Adrenal gland (tissue), 12 donors: Measurements from ENCODE around the gene CREG2. TPM values are rescaled to one million over a fixed set of nuclear protein-coding genes. Genes with fewer than 3 reads are reported as not detected.

Experiments
- DNase-seq, 7 donors: peaks; one replicate each; pipeline ENCODE4 v3.0.0-alpha.2; 2019 to 2020
- H3K27ac ChIP-seq, 5 donors: fragments of 200-600 bp; sonication (generic) in 4 of 5; 1 replicate in 3 of 5; 2 replicates in 2 of 5; pipeline versions ENCODE4 v1.5.1 to v1.8.0; 2016 to 2020; ENCODE audit warnings: mild to moderate bottlenecking in 1 of 5
- H3K27me3 ChIP-seq: fragments of 200-600 bp; 2 replicates; pipeline ENCODE4 v1.8.0; 2021
- H3K36me3 ChIP-seq, 2 donors: fragments of 200-600 bp; replicated peaks in 1 of 2; 1 replicate in 1 of 2; 2 replicates in 1 of 2; pipeline versions ENCODE4 v1.5.1 to v1.8.0; 2018 to 2022
- H3K4me1 ChIP-seq, 2 donors: fragments of 200-600 bp; replicated peaks in 1 of 2; 1 replicate in 1 of 2; 2 replicates in 1 of 2; pipeline versions ENCODE4 v1.5.1 to v1.8.0; 2018 to 2021
- H3K4me3 ChIP-seq, 4 donors: fragments of 200-600 bp; sonication (generic) in 3 of 4; one replicate each; pipeline ENCODE4 v1.5.1; 2016 to 2018
- H3K9me3 ChIP-seq, 3 donors: fragments of 200-600 bp; sonication (generic) in 1 of 3; replicated peaks in 1 of 3; 1 replicate in 2 of 3; 2 replicates in 1 of 3; pipeline versions ENCODE4 v1.5.1 to v1.8.0; 2016 to 2021
- CTCF ChIP-seq, 6 experiments: fragments of 450-650 bp in 4 of 6; fragments of 200-600 bp in 2 of 6; sonication (generic) in 1 of 6; IDR thresholded peaks; 1 replicate in 5 of 6; 2 replicates in 1 of 6; pipeline versions ENCODE4 v1.5.1 to v1.8.0; 2016 to 2021; ENCODE audit warnings: antibody characterized with exemption in 6 of 6, mild to moderate bottlenecking in 2 of 6, moderate library complexity in 1 of 6
- POLR2A ChIP-seq, 2 donors: fragments of 450-650 bp; IDR thresholded peaks; one replicate each; pipeline ENCODE4 v1.6.1; 2017; ENCODE audit warnings: antibody characterized with exemption in 2 of 2, mild to moderate bottlenecking in 2 of 2, moderate library complexity in 1 of 2
- WGBS, 4 donors: extraction: QIAGEN DNeasy Blood & Tissue Kit in 2 of 4; methylation state at CpG; one replicate each; pipeline versions ENCODE4 v1.1.5 to v1.1.7; 2013 to 2017; 5-methylcytosine and 5-hydroxymethylcytosine counted together
- intact Hi-C, 2 donors: fragments of 100-400 bp; cut with DNase I; formaldehyde crosslinking; loops; one replicate each; pipeline versions ENCODE4 v1.14.1 to v1.15.0; 2022 to 2023
- polyA plus RNA-seq, 3 donors: library from polyadenylated mRNA; stranded (reverse); fragments of 200-250 nt in 2 of 3; fragments of 350-450 nt in 1 of 3; fragmentation: Illumina TruSeq in 1 of 3; extraction: RNeasy Lipid Tissue Mini Kit (QIAGEN cat#74804) in 1 of 3; gene quantifications; one replicate each; pipeline ENCODE4 v1.2.3, GENCODE V29; 2013 to 2014
- total RNA-seq, 9 donors: library from RNA; depleted of rRNA in 4 of 9; stranded (reverse); fragments of >200 nt in 4 of 9; fragments of 120-200 nt in 1 of 9; fragmentation: NEBNext Ultra II Directional in 1 of 9; extraction: Animal tissue kit (Norgen Biotek cat#: 25700) in 1 of 9; gene quantifications; one replicate each; pipeline versions ENCODE4 v1.1.0 to v1.2.4, GENCODE V29; 2013 to 2023
- donor health status: healthy with polysubstance abuse.
- donor health status: Bipolar disorder and iron deficiency.
- donor health status: DM: yes; HTN: yes; CAD: no.
- donor health status: DM: no; HTN: no; CAD: no.
- donor health status: DM: no; HTN: no; CAD: no.
- donor health status: DM: yes; HTN: yes; CAD: no.

The CREG2 gene
- total and polyA plus RNA-seq, 12 donors: 0.02 to 0.55 (median 0.26) TPM; not detected in 8

GRCh38 chr2:101307950-101308431, 79.3 kb downstream of the CREG2 start:
- H3K4me3 ChIP-seq: peak overlapping the region in 3 of 4 donors; percentile 63 to 95 (median 79)
- intact Hi-C loops: no loop called here
- H3K9me3 ChIP-seq: no peaks in the 10 kb centered on the region
- no peaks in the 10 kb centered on the region for H3K36me3 ChIP-seq
- H3K27me3 ChIP-seq: no peaks in the 10 kb centered on the region
- WGBS, 4 donors: 3 to 9% (median 3%) methylated on average over 9 to 57 of the region's 57 CpGs
- peaks cover 13 to 44% of the 10 kb centered on the region in 2 donors for H3K4me1 ChIP-seq
- TF ChIP-seq POLR2A (IDR thresholded peaks at IDR 0.05): no peak
- no peak for TF ChIP-seq CTCF (IDR thresholded peaks at IDR 0.05)
- H3K27ac ChIP-seq: peak overlapping the region; percentile 20 to 96 (median 90)
- peak in 5 of 7 donors; percentile 25 to 44 (median 35) for DNase-seq

GRCh38 chr2:101307503-101307902, 79.8 kb downstream of the CREG2 start:
- DNase-seq: peak in 3 of 7 donors; percentile 13 to 31 (median 25)
- Histone ChIP-seq H3K4me1 (peaks cover 13 to 45% of the 10 kb centered on the region in 2 donors), H3K9me3 (no peaks in the 10 kb centered on the region), H3K4me3 (peak overlapping the region in 2 of 4 donors; percentile 79 to 95), H3K27ac (peak overlapping the region; percentile 57 to 96 (median 90)), H3K36me3 (peaks cover 0 to 2% of the 10 kb centered on the region in 2 donors), H3K27me3 (no peaks in the 10 kb centered on the region)
- intact Hi-C loops: no loop called here
- WGBS, 4 donors: 31 to 59% (median 53%) methylated on average over 9 of the region's 9 CpGs
- TF ChIP-seq CTCF (IDR thresholded peaks at IDR 0.05) (no peak), POLR2A (IDR thresholded peaks at IDR 0.05) (no peak)

- peak overlapping the region in 1 of 4 donors; percentile 95 for H3K4me3 ChIP-seq
- H3K36me3 ChIP-seq: peaks cover 0 to 10% of the 10 kb centered on the region in 2 donors
- TF ChIP-seq CTCF (IDR thresholded peaks at IDR 0.05) (no peak), POLR2A (IDR thresholded peaks at IDR 0.05) (no peak)
- no peaks in the 10 kb centered on the region for H3K27me3 ChIP-seq
- peak in 5 of 7 donors; percentile 14 to 44 (median 32) for DNase-seq
- intact Hi-C loops: no loop called here
- H3K4me1 ChIP-seq: peaks cover 13 to 56% of the 10 kb centered on the region in 2 donors
- peak overlapping the region in 4 of 5 donors; percentile 57 to 96 (median 92) for H3K27ac ChIP-seq
- H3K9me3 ChIP-seq: no peaks in the 10 kb centered on the region
- WGBS, 4 donors: 46 to 55% (median 51%) methylated on average over 7 of the region's 7 CpGs
Measured at GRCh38 chr2:101306410-101306809, 80.9 kb downstream of the CREG2 start.

DNA sequence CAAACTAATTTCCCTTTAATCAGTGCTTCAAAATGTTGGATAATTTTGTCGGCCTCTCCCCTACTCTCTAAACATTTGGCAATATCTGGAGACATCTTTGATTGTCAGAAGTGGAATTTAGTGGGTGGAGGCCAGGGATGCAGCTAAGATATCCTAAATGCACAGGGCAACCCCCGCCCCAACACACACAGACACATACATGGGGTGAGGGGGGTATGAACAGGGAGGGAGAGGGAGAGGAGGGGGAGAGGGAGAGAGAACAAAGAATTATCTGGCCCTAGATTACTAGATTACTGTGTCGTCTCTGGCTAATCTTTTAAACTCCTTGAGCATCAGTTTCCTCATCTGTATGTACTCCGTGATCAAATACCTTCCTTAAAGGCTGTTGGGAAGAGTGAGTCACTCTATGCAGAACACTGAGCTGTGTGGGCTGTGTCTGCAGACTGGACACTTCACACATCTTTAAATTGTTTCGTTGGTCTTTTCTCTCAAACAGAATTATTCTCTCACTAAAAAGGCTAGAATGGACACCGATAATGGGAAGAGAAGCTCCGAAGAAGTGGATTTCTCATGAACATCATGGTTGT, 81.7 kb downstream of the CREG2 start:
- 54 to 69% (median 65%) methylated on average over 7 of the region's 7 CpGs for WGBS, 4 donors
- H3K4me3 ChIP-seq: peak overlapping the region in 1 of 4 donors; percentile 95
- H3K27me3 ChIP-seq: no peaks in the 10 kb centered on the region
- intact Hi-C loops: no loop called here
- peak overlapping the region in 2 of 5 donors; percentile 93 to 96 for H3K27ac ChIP-seq
- peaks cover 13 to 64% of the 10 kb centered on the region in 2 donors for H3K4me1 ChIP-seq
- peak in 1 of 7 donors; percentile 17 for DNase-seq
- no peaks in the 10 kb centered on the region for H3K9me3 ChIP-seq
- TF ChIP-seq CTCF (IDR thresholded peaks at IDR 0.05) (no peak), POLR2A (IDR thresholded peaks at IDR 0.05) (no peak)
- H3K36me3 ChIP-seq: peaks cover 0 to 10% of the 10 kb centered on the region in 2 donors
